ENCODE measurements around the gene NEAT1. TPM values are rescaled to one million over a fixed set of nuclear protein-coding genes. Genes with fewer than 3 reads are reported as not detected.

The NEAT1 gene
- total RNA-seq, 2 experiments from 2014 or later: 402 to 407 TPM

- H3K4me3 Mint-ChIP-seq: peak overlapping the region; percentile 100
- peak overlapping the region; percentile 100 for H3K27ac Mint-ChIP-seq
- no peaks in the 10 kb centered on the region for H3K9me3 Mint-ChIP-seq
- H3K27me3 Mint-ChIP-seq: peaks cover 2% of the 10 kb centered on the region
- peak; percentile 23 for ATAC-seq (ENCODE audit: low read depth)
- H3K36me3 Mint-ChIP-seq: peaks cover 54% of the 10 kb centered on the region
- H3K4me1 Mint-ChIP-seq: peaks cover 61% of the 10 kb centered on the region
- DNase-seq: peak; percentile 59
- POLR2A ChIA-PET: interaction anchor here (0.6 to 19.6 kb wide), 10 partner anchors 7 to 892 kb away, joined by 3 to 2884 read pairs (median 68); partner anchors contain the start of genes CD248, FAM89B, FRMD8 and MALAT1
Observed at GRCh38 chr11:65425105-65425970, 2.7 kb downstream of the NEAT1 start.

- POLR2A ChIA-PET: interaction anchor here (0.7 to 19.6 kb wide), 5 partner anchors 8 to 93 kb away, joined by 4 to 2884 read pairs (median 147); partner anchors contain the start of genes DPF2, FRMD8, MALAT1 and NEAT1
- H3K36me3 Mint-ChIP-seq: peaks cover 56% of the 10 kb centered on the region
- DNase-seq (peak; percentile 27), ATAC-seq (ENCODE audit: low read depth) (peak; percentile 20)
- peak overlapping the region; percentile 100 for H3K4me3 Mint-ChIP-seq
- peaks cover 2% of the 10 kb centered on the region for H3K27me3 Mint-ChIP-seq
- peaks cover 62% of the 10 kb centered on the region for H3K4me1 Mint-ChIP-seq
- H3K9me3 Mint-ChIP-seq: no peaks in the 10 kb centered on the region
- peak overlapping the region; percentile 100 for H3K27ac Mint-ChIP-seq
Observed at GRCh38 chr11:65425971-65426838, 3.6 kb downstream of the NEAT1 start.

- DNase-seq (peak; percentile 51), ATAC-seq (ENCODE audit: low read depth) (no peak)
- peaks cover 58% of the 10 kb centered on the region for H3K36me3 Mint-ChIP-seq
- peak overlapping the region; percentile 100 for H3K27ac Mint-ChIP-seq
- no peaks in the 10 kb centered on the region for H3K9me3 Mint-ChIP-seq
- peaks cover 2% of the 10 kb centered on the region for H3K27me3 Mint-ChIP-seq
- POLR2A ChIA-PET: interaction anchor here (0.8 to 19.6 kb wide), 5 partner anchors 8 to 185 kb away, joined by 3 to 2884 read pairs (median 129); partner anchors contain the start of genes FRMD8, MALAT1, NEAT1 and SLC25A45
- peaks cover 68% of the 10 kb centered on the region for H3K4me1 Mint-ChIP-seq
- H3K4me3 Mint-ChIP-seq: peak overlapping the region; percentile 100
Observed at GRCh38 chr11:65426839-65427690, 4.5 kb downstream of the NEAT1 start.

GRCh38 chr11:65427691-65428577 is 5.3 kb downstream of the NEAT1 start:
- DNase-seq (peak; percentile 33), ATAC-seq (ENCODE audit: low read depth) (no peak)
- Mint-ChIP-seq H3K4me1 (peaks cover 73% of the 10 kb centered on the region), H3K4me3 (peak overlapping the region; percentile 100), H3K27ac (peak overlapping the region; percentile 100), H3K27me3 (peaks cover under 1% of the 10 kb centered on the region), H3K36me3 (peaks cover 56% of the 10 kb centered on the region), H3K9me3 (no peaks in the 10 kb centered on the region)
- POLR2A ChIA-PET: interaction anchor here (0.5 to 19.6 kb wide), 7 partner anchors 9 to 185 kb away, joined by 3 to 2884 read pairs (median 7); partner anchors contain the start of genes FRMD8, MALAT1, NEAT1 and SLC25A45

GRCh38 chr11:65428578-65429067 is 6.0 kb downstream of the NEAT1 start:
- POLR2A ChIA-PET: interaction anchor here (7.3 to 19.6 kb wide), 2 partner anchors 10 to 71 kb away, joined by 202 to 2884 read pairs; partner anchors contain the start of genes MALAT1 and NEAT1
- H3K4me3 Mint-ChIP-seq: peak overlapping the region; percentile 100
- peak; percentile 27 for DNase-seq

GRCh38 chr11:65429068-65429681 is 6.6 kb downstream of the NEAT1 start:
- peak overlapping the region; percentile 94 for H3K27ac Mint-ChIP-seq
- H3K9me3 Mint-ChIP-seq: no peaks in the 10 kb centered on the region
- H3K27me3 Mint-ChIP-seq: no peaks in the 10 kb centered on the region
- ATAC-seq (ENCODE audit: low read depth) (no peak), DNase-seq (peak; percentile 32)
- H3K36me3 Mint-ChIP-seq: peaks cover 49% of the 10 kb centered on the region
- peak overlapping the region; percentile 100 for H3K4me3 Mint-ChIP-seq
- H3K4me1 Mint-ChIP-seq: peaks cover 76% of the 10 kb centered on the region
- POLR2A ChIA-PET: interaction anchor here (7.3 to 19.6 kb wide), 2 partner anchors 11 to 70 kb away, joined by 202 to 2884 read pairs; partner anchors contain the start of genes MALAT1 and NEAT1

More at GRCh38 chr11:65428578-65429067, 6.0 kb downstream of the NEAT1 start:
- no peak for ATAC-seq (ENCODE audit: low read depth)
- H3K27ac Mint-ChIP-seq: peak overlapping the region; percentile 100
- H3K9me3 Mint-ChIP-seq: no peaks in the 10 kb centered on the region
- peaks cover 53% of the 10 kb centered on the region for H3K36me3 Mint-ChIP-seq
- peaks cover 76% of the 10 kb centered on the region for H3K4me1 Mint-ChIP-seq
- no peaks in the 10 kb centered on the region for H3K27me3 Mint-ChIP-seq

- peaks cover 48% of the 10 kb centered on the region for H3K36me3 Mint-ChIP-seq
- peak overlapping the region; percentile 94 for H3K27ac Mint-ChIP-seq
- POLR2A ChIA-PET: interaction anchor here (0.8 to 19.6 kb wide), 8 partner anchors 11 to 145 kb away, joined by 3 to 2884 read pairs (median 4); partner anchors contain the start of genes MALAT1, NEAT1 and ZNRD2
- H3K9me3 Mint-ChIP-seq: no peaks in the 10 kb centered on the region
- H3K27me3 Mint-ChIP-seq: no peaks in the 10 kb centered on the region
- H3K4me1 Mint-ChIP-seq: peaks cover 78% of the 10 kb centered on the region
- peak; percentile 56 for DNase-seq
- peak; percentile 13 for ATAC-seq (ENCODE audit: low read depth)
- H3K4me3 Mint-ChIP-seq: peak overlapping the region; percentile 100
Observed at GRCh38 chr11:65429724-65430405, 7.3 kb downstream of the NEAT1 start.

GRCh38 chr11:65430406-65431217 is 8.0 kb downstream of the NEAT1 start:
- Mint-ChIP-seq H3K9me3 (no peaks in the 10 kb centered on the region), H3K36me3 (peaks cover 48% of the 10 kb centered on the region), H3K27ac (peak overlapping the region; percentile 94), H3K4me1 (peaks cover 82% of the 10 kb centered on the region), H3K27me3 (no peaks in the 10 kb centered on the region), H3K4me3 (peak overlapping the region; percentile 100)
- ATAC-seq (ENCODE audit: low read depth) (peak; percentile 14), DNase-seq (peak; percentile 10)
- POLR2A ChIA-PET: interaction anchor here (0.8 to 19.6 kb wide), 8 partner anchors 12 to 144 kb away, joined by 3 to 2884 read pairs (median 4); partner anchors contain the start of genes MALAT1, NEAT1 and ZNRD2

GRCh38 chr11:65431451-65432099 is 9.0 kb downstream of the NEAT1 start:
- peak; percentile 16 for ATAC-seq (ENCODE audit: low read depth)

More at GRCh38 chr11:65431451-65432099, 9.0 kb downstream of the NEAT1 start:
- Mint-ChIP-seq H3K9me3 (no peaks in the 10 kb centered on the region), H3K27ac (peak overlapping the region; percentile 75), H3K36me3 (peaks cover 44% of the 10 kb centered on the region), H3K4me3 (peak overlapping the region; percentile 57), H3K4me1 (peaks cover 78% of the 10 kb centered on the region), H3K27me3 (no peaks in the 10 kb centered on the region)
- peak; percentile 9 for DNase-seq
- POLR2A ChIA-PET: interaction anchor here (1.1 to 1.5 kb wide), 4 partner anchors 9 to 66 kb away, joined by 3 to 24 read pairs (median 6); partner anchors contain the start of gene NEAT1

Measured in activated naive CD8-positive, alpha-beta T cell treated with anti-CD3 and anti-CD28 coated beads, Interleukin-2, amount 10 ng/mL, durations not matched to agents 7 days and 5 days (primary cell).